H9 (cell line): ENCODE results near the gene GRID2. TPM values are rescaled to one million over a fixed set of nuclear protein-coding genes. Genes with fewer than 3 reads are reported as not detected.

ENCODE experiments used
- DNase-seq: peaks from one replicate; pipeline ENCODE4 v3.0.0-alpha.2; 2017
- H2AFZ ChIP-seq: one replicate; pipeline ENCODE4 v1.6.1; 2013; ENCODE audit warnings: mild to moderate bottlenecking, low read length, control low read depth, moderate library complexity
- H2AK5ac ChIP-seq: 2 replicates; pipeline ENCODE4 v1.6.1; 2013; ENCODE audit warnings: low read length, control low read depth, mixed read lengths; ENCODE audit not compliant: insufficient read length
- H2BK120ac ChIP-seq: one replicate; pipeline ENCODE4 v1.6.1; 2013; ENCODE audit warnings: low read depth, mild to moderate bottlenecking, low read length, control low read depth, inconsistent platforms; ENCODE audit not compliant: poor library complexity, severe bottlenecking
- H2BK12ac ChIP-seq: 2 replicates; pipeline ENCODE4 v1.6.1; 2013; ENCODE audit warnings: low read length, control low read depth, mixed read lengths, low read depth; ENCODE audit not compliant: insufficient read length
- H2BK15ac ChIP-seq: 2 replicates; pipeline ENCODE4 v1.6.1; 2013; ENCODE audit warnings: low read depth, low read length, control low read depth
- H2BK20ac ChIP-seq: one replicate; pipeline ENCODE4 v1.6.1; 2013; ENCODE audit warnings: low read depth, mild to moderate bottlenecking, low read length, control low read depth, inconsistent platforms; ENCODE audit not compliant: poor library complexity, severe bottlenecking
- H2BK5ac ChIP-seq: 2 replicates; pipeline ENCODE4 v1.6.1; 2013; ENCODE audit warnings: low read length, control low read depth, mixed read lengths; ENCODE audit not compliant: insufficient read length
- H3K14ac ChIP-seq: 2 replicates; pipeline ENCODE4 v1.6.1; 2013; ENCODE audit warnings: low read length, control low read depth; ENCODE audit not compliant: insufficient read depth
- H3K18ac ChIP-seq: 2 replicates; pipeline ENCODE4 v1.6.1; 2013; ENCODE audit warnings: low read depth, mild to moderate bottlenecking, mixed read lengths, low read length, control low read depth; ENCODE audit not compliant: insufficient read length
- H3K23ac ChIP-seq: 2 replicates; pipeline ENCODE4 v1.6.1; 2013; ENCODE audit warnings: low read length, control low read depth, mixed read lengths, low read depth; ENCODE audit not compliant: insufficient read length
- H3K23me2 ChIP-seq: 2 replicates; pipeline ENCODE4 v1.6.1; 2013; ENCODE audit warnings: low read depth, mild to moderate bottlenecking, mixed read lengths, low read length, control low read depth; ENCODE audit not compliant: insufficient read length, poor library complexity, severe bottlenecking
- H3K27ac ChIP-seq: 2 replicates; pipeline ENCODE4 v1.5.1; 2013; ENCODE audit warnings: low read length, control low read depth, mixed read lengths, low read depth; ENCODE audit not compliant: insufficient read length
- H3K27me3 ChIP-seq: 2 replicates; pipeline ENCODE4 v1.6.1; 2013; ENCODE audit warnings: low read length, control low read depth, inconsistent platforms; ENCODE audit not compliant: insufficient read depth
- H3K4ac ChIP-seq: 2 replicates; pipeline ENCODE4 v1.6.1; 2013; ENCODE audit warnings: low read depth, mild to moderate bottlenecking, control low read depth, inconsistent platforms, low read length, moderate library complexity
- H3K4me1 ChIP-seq: 2 replicates; pipeline ENCODE4 v1.6.1; 2013; ENCODE audit warnings: low read length, control low read depth, inconsistent platforms; ENCODE audit not compliant: insufficient read depth
- H3K4me2 ChIP-seq: 2 replicates; pipeline ENCODE4 v1.6.1; 2013; ENCODE audit warnings: low read length, control low read depth, mixed read lengths; ENCODE audit not compliant: insufficient read length, insufficient read depth
- H3K56ac ChIP-seq: 2 replicates; pipeline ENCODE4 v1.6.1; 2013; ENCODE audit warnings: low read depth, mild to moderate bottlenecking, mixed read lengths, low read length, control low read depth; ENCODE audit not compliant: insufficient read length
- H3K79me1 ChIP-seq: 2 replicates; pipeline ENCODE4 v1.6.1; 2013; ENCODE audit warnings: low read depth, mild to moderate bottlenecking, moderate library complexity, low read length, control low read depth, inconsistent platforms; ENCODE audit not compliant: insufficient read depth, poor library complexity, severe bottlenecking
- H3K79me2 ChIP-seq: 2 replicates; pipeline ENCODE4 v1.6.1; 2013; ENCODE audit warnings: low read length, control low read depth, inconsistent platforms; ENCODE audit not compliant: insufficient read depth
- H3K9ac ChIP-seq: 2 replicates; pipeline ENCODE4 v1.6.1; 2013; ENCODE audit warnings: low read length, control low read depth, mixed read lengths; ENCODE audit not compliant: insufficient read length; ENCODE audit errors: extremely low read depth
- H3K9me3 ChIP-seq: one replicate; pipeline ENCODE4 v1.6.1; 2013; ENCODE audit warnings: low read depth, low read length, inconsistent platforms; ENCODE audit not compliant: control insufficient read depth
- H3T11ph ChIP-seq: one replicate; pipeline ENCODE4 v1.6.1; 2013; ENCODE audit warnings: mild to moderate bottlenecking, low read length, control low read depth, inconsistent platforms
- H4K20me1 ChIP-seq: one replicate; pipeline ENCODE4 v1.6.1; 2013; ENCODE audit not compliant: control insufficient read depth, insufficient read length, insufficient read depth
- H4K5ac ChIP-seq: 2 replicates; pipeline ENCODE4 v1.6.1; 2013; ENCODE audit warnings: low read depth, mild to moderate bottlenecking, mixed read lengths, low read length, control low read depth; ENCODE audit not compliant: insufficient read length
- H4K8ac ChIP-seq: replicated peaks from 2 replicates; pipeline ENCODE4 v1.6.1; 2013; ENCODE audit warnings: low read length, control low read depth, mixed read lengths, low read depth; ENCODE audit not compliant: insufficient read length
- H4K91ac ChIP-seq: 2 replicates; pipeline ENCODE4 v1.6.1; 2013; ENCODE audit warnings: low read depth, mild to moderate bottlenecking, moderate library complexity, mixed read lengths, low read length, control low read depth; ENCODE audit not compliant: insufficient read length
- H3K27ac Mint-ChIP-seq, 3 experiments: 2 replicates in 2 of 3; 3 replicates in 1 of 3; pipeline ENCODE4 v1.8.0; 2020 to 2021; ENCODE audit warnings: mixed read lengths in 3 of 3, mild to moderate bottlenecking in 1 of 3, moderate library complexity in 1 of 3
- H3K27me3 Mint-ChIP-seq: 2 replicates; pipeline ENCODE4 v1.8.0; 2021; ENCODE audit warnings: low read depth, mild to moderate bottlenecking, moderate library complexity, mixed read lengths
- H3K36me3 Mint-ChIP-seq, 3 experiments: 2 replicates in 2 of 3; 3 replicates in 1 of 3; pipeline ENCODE4 v1.8.0; 2020 to 2021; ENCODE audit warnings: low read depth in 3 of 3, mixed read lengths in 3 of 3; ENCODE audit not compliant: insufficient read depth in 1 of 3
- H3K4me1 Mint-ChIP-seq, 2 experiments: 2 replicates each; pipeline ENCODE4 v1.8.0; 2020; ENCODE audit warnings: mixed read lengths in 2 of 2
- H3K4me3 Mint-ChIP-seq, 2 experiments: 2 replicates in 1 of 2; 3 replicates in 1 of 2; pipeline ENCODE4 v1.8.0; 2020 to 2021; ENCODE audit warnings: mild to moderate bottlenecking in 2 of 2, mixed read lengths in 2 of 2, moderate library complexity in 1 of 2
- H3K9me3 Mint-ChIP-seq, 2 experiments: 2 replicates in 1 of 2; 3 replicates in 1 of 2; pipeline ENCODE4 v1.8.0; 2020; ENCODE audit warnings: mild to moderate bottlenecking in 2 of 2, mixed read lengths in 2 of 2, moderate library complexity in 1 of 2
- CTCF ChIP-seq: fragments of 200-600 bp; sonication (generic); conservative IDR thresholded peaks from 3 replicates; pipeline ENCODE4 v1.8.0; 2021; ENCODE audit warnings: antibody characterized with exemption, mild to moderate bottlenecking
- WGBS: extraction: QIAGEN DNeasy Blood & Tissue Kit; methylation state at CpG from one replicate; pipeline ENCODE4 v1.1.7; 2013; ENCODE audit warnings: missing lambda C conversion rate, low lambda C conversion rate, mixed read lengths; ENCODE audit not compliant: insufficient read length; ENCODE audit errors: extremely low coverage; 5-methylcytosine and 5-hydroxymethylcytosine counted together
- total RNA-seq: library from RNA; stranded (reverse); gene quantifications from 2 replicates; pipeline ENCODE4 v1.2.1, GENCODE V29; 2021

Gene GRID2
- total RNA-seq, 1 experiment from 2014 or later: 21.8 TPM

DNA sequence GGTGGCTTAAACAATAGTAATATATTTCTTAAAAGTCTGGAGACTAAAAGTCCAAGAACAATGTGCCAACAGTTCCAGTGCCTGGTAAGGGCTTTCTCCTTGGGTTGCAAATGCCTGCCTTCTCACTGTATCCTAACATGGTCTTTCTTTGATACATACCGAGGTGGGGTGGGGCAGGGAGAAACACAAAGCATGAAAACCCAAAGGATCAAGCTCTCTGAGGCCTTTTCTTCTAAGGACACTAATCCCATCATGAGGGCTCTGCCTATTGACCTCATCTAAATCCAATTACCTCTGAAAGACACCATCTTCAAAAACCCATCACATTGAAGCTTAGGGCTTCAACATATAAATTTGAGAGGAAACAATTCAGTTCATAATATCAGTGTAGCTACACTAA is 311.3 kb downstream of the GRID2 start:
- Histone ChIP-seq H4K20me1 (no peaks in the 10 kb centered on the region), H3K9ac (no peak overlapping the region), H4K5ac (no peak overlapping the region), H3K4me2 (no peak overlapping the region), H2BK120ac (no peak overlapping the region), H2BK20ac (no peak overlapping the region), H4K8ac (no peak overlapping the region), H3K27ac (no peak overlapping the region), H3K23me2 (no peaks in the 10 kb centered on the region), H3K4me1 (no peaks in the 10 kb centered on the region), H2AFZ (no peak overlapping the region), H4K91ac (no peak overlapping the region), H2BK15ac (no peak overlapping the region), H3K79me2 (0 out of 2 replicates have a peak, but pooled peaks cover 3% of the 10 kb centered on the region), H3K23ac (no peak overlapping the region), H3K56ac (no peak overlapping the region), H3K27me3 (no peaks in the 10 kb centered on the region), H3K18ac (no peak overlapping the region), H3K9me3 (no peaks in the 10 kb centered on the region), H2BK12ac (no peak overlapping the region), H2AK5ac (no peak overlapping the region), H2BK5ac (no peak overlapping the region), H3K14ac (no peak overlapping the region), H3T11ph (no peak overlapping the region), H3K79me1 (no peaks in the 10 kb centered on the region), H3K4ac (no peak overlapping the region)
- Mint-ChIP-seq H3K27ac (no peak overlapping the region), H3K36me3 (peaks cover 0 to 6% (median 5%) of the 10 kb centered on the region in 3 experiments; a peak in 3 of 7 replicates), H3K27me3 (no peaks in the 10 kb centered on the region), H3K4me3 (no peak overlapping the region), H3K9me3 (peaks cover 0 to 1% of the 10 kb centered on the region in 2 experiments; a peak in 2 of 5 replicates), H3K4me1 (peaks cover 0 to 15% of the 10 kb centered on the region in 2 experiments; a peak in 2 of 4 replicates)
- DNase-seq: no peak
- no peak for TF ChIP-seq CTCF
- no CpG with 5 or more reads among the region's 1 CpG for WGBS
